Testis (tissue), 2 donors: ENCODE measurements around the gene LCN15.

ENCODE experiments used
- CTCF ChIP-seq, 3 experiments: fragments of 450-650 bp in 2 of 3; fragments of 200-600 bp in 1 of 3; sonication (generic) in 1 of 3; IDR thresholded peaks; one replicate each; pipeline ENCODE4 v1.5.1; 2016 to 2019; ENCODE audit warnings: antibody characterized with exemption in 3 of 3, mild to moderate bottlenecking in 2 of 3, moderate library complexity in 1 of 3
- POLR2A ChIP-seq: fragments of 450-650 bp; IDR thresholded peaks from one replicate; pipeline ENCODE4 v1.6.1; 2017; ENCODE audit warnings: antibody characterized with exemption, mild to moderate bottlenecking, moderate library complexity

- no peak for TF ChIP-seq CTCF (IDR thresholded peaks at IDR 0.05)
- TF ChIP-seq POLR2A = no peak
Observed at GRCh38 chr9:136743639-136744211, 20.6 kb downstream of the LCN15 start.
